NCI-H2196 (cell line): ENCODE measurements around the gene CEP70.

Experiments
- DNase-seq: peaks from one replicate; lab custom pipeline; 2025; ENCODE audit not compliant: unreplicated experiment; lab: John Stamatoyannopoulos, UW

CEP70 gene

GRCh38 chr3:138452436-138452835 is 141.6 kb downstream of the CEP70 start:
- DNase-seq = no peak

GRCh38 chr3:138451595-138452162 is 142.4 kb downstream of the CEP70 start:
- DNase-seq = no peak

- DNase-seq = no peak
These were observed 143.2 kb downstream of the CEP70 start for GRCh38 chr3:138450704-138451424.

GRCh38 chr3:138450181-138450580 is 143.9 kb downstream of the CEP70 start:
- DNase-seq = no peak

GRCh38 chr3:138449490-138449889 is 144.6 kb downstream of the CEP70 start:
- no peak for DNase-seq

- DNase-seq = no peak
These were observed 145.4 kb downstream of the CEP70 start for GRCh38 chr3:138448631-138449030.

- no peak for DNase-seq
These were observed 148.4 kb downstream of the CEP70 start for GRCh38 chr3:138445654-138446053.

GRCh38 chr3:138445236-138445635 is 148.8 kb downstream of the CEP70 start:
- DNase-seq = no peak
